ENCODE measurements around the gene UXT.

DNA sequence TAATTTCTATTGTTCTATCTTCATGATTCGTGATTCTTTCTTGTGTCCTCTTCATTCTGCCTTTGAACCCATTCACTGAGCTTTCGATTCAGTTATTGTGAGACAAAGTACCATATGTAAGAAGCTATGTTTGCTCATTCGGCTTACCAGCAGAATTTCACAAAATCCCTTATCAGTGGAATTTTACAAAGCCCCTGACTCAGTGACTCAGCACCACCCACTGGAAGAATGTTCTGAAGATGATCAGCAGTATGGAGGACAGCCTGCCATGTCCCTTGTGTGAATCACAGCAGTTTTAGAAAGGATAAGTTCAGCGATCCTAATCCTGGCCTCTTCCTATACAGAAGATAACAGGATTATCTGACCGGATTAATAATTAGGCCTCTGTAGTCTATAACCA, 5.8 kb upstream of the UXT start:
- TF ChIP-seq, protein P1, sequence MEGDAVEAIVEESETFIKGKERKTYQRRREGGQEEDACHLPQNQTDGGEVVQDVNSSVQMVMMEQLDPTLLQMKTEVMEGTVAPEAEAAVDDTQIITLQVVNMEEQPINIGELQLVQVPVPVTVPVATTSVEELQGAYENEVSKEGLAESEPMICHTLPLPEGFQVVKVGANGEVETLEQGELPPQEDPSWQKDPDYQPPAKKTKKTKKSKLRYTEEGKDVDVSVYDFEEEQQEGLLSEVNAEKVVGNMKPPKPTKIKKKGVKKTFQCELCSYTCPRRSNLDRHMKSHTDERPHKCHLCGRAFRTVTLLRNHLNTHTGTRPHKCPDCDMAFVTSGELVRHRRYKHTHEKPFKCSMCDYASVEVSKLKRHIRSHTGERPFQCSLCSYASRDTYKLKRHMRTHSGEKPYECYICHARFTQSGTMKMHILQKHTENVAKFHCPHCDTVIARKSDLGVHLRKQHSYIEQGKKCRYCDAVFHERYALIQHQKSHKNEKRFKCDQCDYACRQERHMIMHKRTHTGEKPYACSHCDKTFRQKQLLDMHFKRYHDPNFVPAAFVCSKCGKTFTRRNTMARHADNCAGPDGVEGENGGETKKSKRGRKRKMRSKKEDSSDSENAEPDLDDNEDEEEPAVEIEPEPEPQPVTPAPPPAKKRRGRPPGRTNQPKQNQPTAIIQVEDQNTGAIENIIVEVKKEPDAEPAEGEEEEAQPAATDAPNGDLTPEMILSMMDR (IDR thresholded peaks at IDR 0.05): no peak
- no peak for TF ChIP-seq POLR2A (IDR thresholded peaks at IDR 0.05)
